D721Med (cell line): Measurements from ENCODE around the gene PMVK.

ENCODE experiments used
- DNase-seq: peaks from one replicate; pipeline ENCODE4 v3.0.0; 2011; ENCODE audit warnings: low spot score; ENCODE audit not compliant: insufficient read length
- FAIRE-seq: peaks from 2 replicates; lab custom pipeline; 2011; peaks lifted over from hg19 to GRCh38; lab: Jason Lieb, UNC
- TF ChIP-seq, protein P1 (sequence below): IDR thresholded peaks from 2 replicates; pipeline ENCODE4 v1.5.1; 2012; ENCODE audit warnings: mild to moderate bottlenecking, control low read depth; ENCODE audit not compliant: insufficient read depth; ENCODE audit errors: missing control alignments

PMVK gene

DNA sequence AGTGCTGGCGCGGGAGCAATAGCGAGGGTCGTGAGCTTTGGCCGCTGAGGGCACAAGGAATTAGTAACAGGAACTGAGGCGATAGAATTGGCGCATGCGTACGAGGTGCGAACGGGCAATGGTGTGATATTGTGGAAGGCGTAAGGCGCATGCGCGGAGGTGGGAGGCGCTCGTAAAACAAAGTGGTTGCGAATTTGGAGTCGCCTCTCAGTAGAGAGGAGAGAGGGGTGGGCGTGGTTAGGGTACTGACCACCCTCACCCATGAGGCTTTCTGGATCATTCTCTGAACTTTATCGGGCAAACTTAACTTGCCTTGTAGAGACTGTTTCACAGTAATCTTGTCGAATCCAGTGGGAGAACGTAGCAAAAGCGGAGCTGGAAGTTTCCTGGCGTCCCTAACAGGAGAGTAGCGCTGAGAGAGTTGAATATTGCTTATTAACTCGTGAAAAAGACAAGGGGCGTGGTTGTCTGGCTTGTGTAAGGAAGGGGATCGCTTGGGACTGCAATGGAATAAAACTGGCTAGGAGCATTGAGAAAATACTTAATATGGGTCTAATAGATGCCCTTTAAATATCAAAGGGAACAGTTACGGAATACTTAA, 38.4 kb upstream of the PMVK start:
- TF ChIP-seq, protein P1, sequence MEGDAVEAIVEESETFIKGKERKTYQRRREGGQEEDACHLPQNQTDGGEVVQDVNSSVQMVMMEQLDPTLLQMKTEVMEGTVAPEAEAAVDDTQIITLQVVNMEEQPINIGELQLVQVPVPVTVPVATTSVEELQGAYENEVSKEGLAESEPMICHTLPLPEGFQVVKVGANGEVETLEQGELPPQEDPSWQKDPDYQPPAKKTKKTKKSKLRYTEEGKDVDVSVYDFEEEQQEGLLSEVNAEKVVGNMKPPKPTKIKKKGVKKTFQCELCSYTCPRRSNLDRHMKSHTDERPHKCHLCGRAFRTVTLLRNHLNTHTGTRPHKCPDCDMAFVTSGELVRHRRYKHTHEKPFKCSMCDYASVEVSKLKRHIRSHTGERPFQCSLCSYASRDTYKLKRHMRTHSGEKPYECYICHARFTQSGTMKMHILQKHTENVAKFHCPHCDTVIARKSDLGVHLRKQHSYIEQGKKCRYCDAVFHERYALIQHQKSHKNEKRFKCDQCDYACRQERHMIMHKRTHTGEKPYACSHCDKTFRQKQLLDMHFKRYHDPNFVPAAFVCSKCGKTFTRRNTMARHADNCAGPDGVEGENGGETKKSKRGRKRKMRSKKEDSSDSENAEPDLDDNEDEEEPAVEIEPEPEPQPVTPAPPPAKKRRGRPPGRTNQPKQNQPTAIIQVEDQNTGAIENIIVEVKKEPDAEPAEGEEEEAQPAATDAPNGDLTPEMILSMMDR = no peak
- DNase-seq = peak; percentile 77
- FAIRE-seq = peak; percentile 74

DNA sequence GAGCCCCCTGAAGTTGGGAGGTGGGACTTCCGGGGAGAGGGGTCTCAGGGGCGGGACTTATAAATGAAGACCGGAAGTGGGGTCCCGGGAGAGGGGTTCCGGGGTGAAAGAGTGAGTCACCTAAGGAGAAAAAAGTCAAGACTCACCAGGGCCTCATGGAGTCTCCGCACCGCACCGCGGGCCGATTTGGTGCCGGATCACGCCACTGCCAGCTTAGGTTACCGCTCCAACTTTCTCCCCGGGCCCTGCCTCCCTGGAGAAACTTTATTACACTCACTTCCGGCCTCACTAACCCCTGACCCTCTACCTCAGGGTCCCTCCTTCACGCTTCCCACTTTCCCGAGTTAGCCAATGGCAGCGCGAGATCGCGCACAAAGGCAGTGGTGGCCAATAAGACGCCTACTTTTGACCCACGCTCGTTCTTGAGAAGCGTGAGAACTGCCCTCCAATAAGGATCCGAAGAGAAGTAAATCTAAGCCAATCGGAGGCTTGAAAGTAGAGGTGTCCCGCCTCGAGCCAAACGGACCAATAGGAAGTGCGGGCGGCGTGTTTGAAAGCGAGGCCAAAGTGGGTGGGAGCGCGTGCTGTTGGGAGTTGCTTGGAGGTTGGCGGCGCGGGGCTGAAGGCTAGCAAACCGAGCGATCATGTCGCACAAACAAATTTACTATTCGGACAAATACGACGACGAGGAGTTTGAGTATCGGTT, 37.7 kb upstream of the PMVK start, which contains the start of gene CKS1B:
TSS of gene CKS1B (plus strand) at position 580 of the 706 bp plus-strand sequence. CDS start at position 645, 65 bp downstream.
- TF ChIP-seq, protein P1 = no peak
- DNase-seq (peak; percentile 96), FAIRE-seq (peak; percentile 96)

DNA sequence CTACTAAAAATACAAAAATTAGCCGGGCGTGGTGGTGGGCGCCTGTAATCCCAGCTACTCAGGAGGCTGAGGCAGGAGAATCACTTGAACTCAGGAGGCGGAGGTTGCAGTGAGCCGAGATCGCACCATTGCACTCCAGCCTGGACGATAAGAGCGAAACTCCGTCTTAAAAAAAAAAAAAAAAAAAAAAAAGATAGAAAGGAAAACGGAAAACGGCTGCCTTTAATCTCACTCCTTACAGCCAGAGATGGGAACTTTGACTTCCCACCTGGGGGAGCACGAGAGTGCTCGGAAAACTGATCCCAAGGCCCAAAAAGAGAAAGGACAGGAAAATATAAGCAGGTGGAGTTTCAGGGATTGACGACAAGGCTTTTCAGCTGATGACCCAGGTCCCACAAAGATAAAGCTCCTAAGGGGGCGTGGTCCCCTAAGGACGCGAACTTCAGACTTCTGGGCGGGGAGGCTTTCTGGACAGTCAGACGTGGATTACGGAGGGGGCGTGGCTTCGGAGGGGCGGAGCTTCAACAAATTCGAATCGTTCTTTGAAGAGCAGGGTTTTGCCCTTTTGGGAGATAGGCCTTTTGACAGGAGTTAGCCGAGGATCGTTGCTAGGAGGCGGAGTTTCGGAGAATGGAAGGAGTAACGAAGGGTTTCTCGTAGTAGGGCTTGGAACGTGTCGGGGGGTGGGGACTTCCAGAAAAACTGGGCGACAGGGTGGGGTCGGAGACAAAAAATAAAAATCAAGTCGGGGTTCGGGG, 37.0 kb upstream of the PMVK start:
- FAIRE-seq = no peak
- DNase-seq = peak; percentile 82
- TF ChIP-seq, protein P1 = peak; percentile 35

DNA sequence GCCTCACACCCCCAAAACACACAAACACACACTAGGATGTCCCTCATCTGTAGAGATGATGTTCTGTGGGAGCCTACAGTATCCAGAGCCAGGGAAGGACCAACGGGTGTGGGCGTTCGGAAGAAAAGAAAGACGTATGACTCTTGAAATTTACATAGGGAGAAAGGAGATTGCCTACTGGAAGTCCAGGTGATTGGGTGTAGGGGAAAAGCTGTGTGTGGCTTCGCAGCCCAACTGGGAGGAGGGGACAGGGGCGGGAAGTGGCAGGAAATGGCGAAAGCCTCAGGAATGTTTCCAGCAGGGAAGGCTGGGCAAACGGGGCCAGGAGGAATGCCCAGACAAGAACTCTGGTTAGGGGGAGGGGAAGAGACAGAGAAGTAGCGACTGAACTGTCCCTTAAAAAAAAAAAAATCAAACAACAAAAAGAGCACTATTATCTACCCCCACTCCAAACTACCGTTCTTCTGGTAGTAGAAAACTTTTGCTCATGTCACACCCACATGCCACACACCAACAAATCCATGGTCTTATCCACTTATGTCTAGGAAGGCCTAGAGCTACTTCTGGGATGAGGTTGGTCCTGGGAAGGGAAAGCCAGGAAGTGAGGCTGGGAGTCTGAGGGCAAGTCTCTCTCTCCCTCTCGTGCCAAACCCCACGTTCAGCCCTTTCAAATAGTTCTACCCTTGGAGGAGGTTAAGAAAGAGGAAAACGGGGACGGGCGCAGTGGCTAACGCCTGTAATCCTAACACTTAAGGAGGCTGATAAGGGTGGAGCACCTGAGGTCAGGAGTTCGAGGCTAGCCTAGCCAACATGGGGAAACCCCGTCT, 36.2 kb upstream of the PMVK start:
- FAIRE-seq = no peak
- TF ChIP-seq, protein P1 = no peak
- no peak for DNase-seq

DNA sequence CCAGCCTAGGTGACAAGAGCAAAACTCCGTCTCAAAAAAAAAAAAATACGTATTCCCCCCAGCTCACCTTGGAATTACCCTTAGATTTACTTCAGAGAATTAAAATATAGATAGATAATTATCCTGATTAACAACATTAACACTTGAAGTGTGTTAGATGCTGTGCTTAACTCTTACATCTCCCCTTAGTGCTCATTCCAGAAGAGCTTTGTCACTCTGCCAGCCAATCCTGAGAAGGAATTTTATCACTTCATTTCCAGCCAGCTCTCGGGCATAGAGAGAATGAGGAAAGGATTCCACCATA, 35.6 kb upstream of the PMVK start:
- no peak for FAIRE-seq
- DNase-seq = no peak
- TF ChIP-seq, protein P1 = no peak

DNA sequence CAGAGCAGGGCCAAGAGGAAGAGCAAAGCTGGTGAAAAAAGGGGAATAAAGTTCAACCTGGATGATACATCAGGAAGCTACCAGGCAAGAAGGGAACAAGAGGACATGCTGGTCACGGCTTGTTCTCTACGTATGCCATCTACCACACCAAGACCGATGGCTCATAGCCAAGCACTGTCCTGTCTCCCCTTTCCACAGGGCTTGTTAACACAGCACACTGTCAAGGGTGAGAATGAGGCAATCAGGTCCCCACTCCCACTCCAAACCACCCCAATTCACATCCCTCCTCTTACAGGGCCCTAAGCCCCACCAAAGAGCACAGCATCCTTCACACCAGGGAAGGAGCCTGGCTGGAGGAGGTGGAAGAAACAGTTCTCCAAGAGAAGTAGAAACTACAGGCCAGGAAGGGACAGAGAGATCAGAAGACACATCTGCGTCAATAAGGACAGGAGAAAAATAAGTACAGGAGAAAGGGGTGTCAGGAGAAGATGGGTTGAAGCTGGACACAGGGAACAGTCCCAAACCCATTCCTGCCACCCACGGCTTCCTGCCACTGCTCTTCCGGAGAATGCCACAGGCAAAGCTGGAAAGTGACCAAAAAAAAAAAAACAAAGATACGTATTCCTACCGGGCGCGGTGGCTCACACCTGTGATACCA, 35.0 kb upstream of the PMVK start:
- DNase-seq (no peak), FAIRE-seq (no peak)
- TF ChIP-seq, protein P1 = no peak
